Sciatic nerve (tissue), 2 donors: ENCODE results near the gene USP48. TPM values are rescaled to one million over a fixed set of nuclear protein-coding genes. Genes with fewer than 3 reads are reported as not detected.
"Not testable (repeated sequence)": the region's sequence is repeated elsewhere in the genome, so short reads cannot be mapped to it uniquely, and the experiment has no call there.

Source experiments
- ATAC-seq: fragments of 200-7000 bp; cut with Tn5 transposase; one replicate; pipeline ENCODE4 v1.9.1; 2020; ENCODE audit warnings: mild to moderate bottlenecking, moderate library complexity
- DNase-seq: peaks from one replicate; pipeline ENCODE4 v3.0.0-alpha.2; 2020; ENCODE audit warnings: low spot score
- intact Hi-C: fragments of 100-400 bp; cut with DNase I; formaldehyde crosslinking; loops from one replicate; pipeline ENCODE4 v1.14.2; 2022
- total RNA-seq: library from RNA; stranded (reverse); fragmentation: NEBNext Ultra II Directional; extraction: Animal tissue kit (Norgen Biotek cat#: 25700); gene quantifications from one replicate; pipeline ENCODE4 v1.2.1, GENCODE V29; 2021
- donor health status: DM: no; HTN: no; CAD: no.
- donor health status: DM: no; HTN: no; CAD: no.

USP48 gene
- total RNA-seq, 1 donor from 2014 or later = 112 TPM

DNA sequence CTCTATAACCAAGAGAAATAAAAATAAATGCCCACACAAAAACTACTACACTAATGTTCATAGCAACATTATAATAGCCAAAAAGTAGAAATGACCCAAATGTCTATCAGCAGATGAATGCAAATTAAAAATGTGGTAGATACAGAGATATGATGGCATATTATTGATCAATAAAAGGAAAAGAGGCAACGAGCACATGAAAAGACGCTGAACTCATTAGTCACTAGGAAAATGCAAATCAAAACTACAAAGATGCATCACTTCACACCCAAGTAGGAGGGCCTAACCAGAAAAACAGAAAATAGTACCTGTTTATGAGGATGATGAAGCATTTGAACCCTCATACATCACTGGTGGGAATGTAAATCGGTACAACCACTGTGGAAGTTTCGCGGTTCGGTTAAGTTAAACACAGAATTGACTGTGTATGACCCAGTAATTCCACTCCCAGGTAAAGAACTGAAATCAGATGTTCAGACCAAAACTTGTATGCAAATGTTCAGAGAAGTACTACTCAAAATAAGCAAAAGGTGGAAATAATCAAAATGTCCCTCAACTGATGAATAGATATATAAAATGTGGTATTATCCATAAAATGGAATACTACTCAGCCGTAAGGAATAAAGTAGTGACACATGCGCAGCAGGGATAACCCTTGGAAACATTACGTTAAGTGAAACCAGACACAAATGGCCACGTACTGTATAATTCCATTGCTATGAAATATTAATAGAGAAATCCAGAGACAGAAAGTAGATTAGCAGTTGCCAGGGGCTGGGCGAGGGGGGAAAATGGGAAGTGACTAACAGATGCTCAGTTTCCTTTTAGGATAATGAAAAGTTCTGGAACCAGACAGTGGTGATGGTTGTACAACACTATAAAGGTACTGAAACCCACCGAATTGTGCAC is 3.1 kb downstream of the USP48 start:
- DNase-seq (no peak), ATAC-seq (no peak)
- intact Hi-C loops = no loop called here

DNA sequence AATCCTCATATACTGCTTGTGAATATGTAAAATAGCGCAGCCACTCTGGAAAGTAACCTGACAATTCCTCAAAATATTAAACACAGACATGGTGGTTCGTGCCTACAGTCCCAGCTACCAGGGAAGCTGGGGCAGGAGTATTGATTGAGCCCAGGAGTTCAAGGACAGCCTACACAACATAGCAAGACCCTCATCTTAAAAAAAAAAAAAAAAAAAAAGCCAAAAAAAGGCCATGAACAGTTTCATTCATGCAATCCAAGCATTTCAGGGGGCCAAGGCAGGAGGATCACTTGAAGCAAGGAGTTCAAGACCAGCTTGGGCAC is 4.6 kb downstream of the USP48 start:
- intact Hi-C loops = no loop called here
- DNase-seq (no peak), ATAC-seq (no peak)

GRCh38 chr1:21776925-21777324 is 6.0 kb downstream of the USP48 start:
- DNase-seq, ATAC-seq, intact Hi-C loops: not testable (repeated sequence)

GRCh38 chr1:21775985-21776562 is 6.9 kb downstream of the USP48 start:
- no peak for DNase-seq
- intact Hi-C loops = no loop called here
- no peak for ATAC-seq

DNA sequence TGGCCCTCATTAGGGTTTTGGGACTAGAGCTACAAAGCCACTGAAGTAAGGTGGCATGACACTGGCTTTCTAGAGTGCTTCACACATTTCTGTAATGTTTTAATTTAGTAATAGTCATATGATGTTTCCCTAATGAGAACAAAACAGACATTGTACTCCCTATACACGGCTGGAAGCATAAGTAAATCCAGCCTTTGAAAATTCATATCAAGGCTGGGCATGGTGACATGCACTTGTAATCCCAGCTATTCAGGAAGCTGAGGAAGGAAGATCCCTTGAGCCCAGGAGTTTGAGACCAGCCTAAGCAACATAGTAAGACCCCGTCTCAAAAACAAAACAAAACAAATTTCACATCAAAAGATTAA is 7.4 kb downstream of the USP48 start:
- intact Hi-C loops = no loop called here
- no peak for DNase-seq
- ATAC-seq = no peak

DNA sequence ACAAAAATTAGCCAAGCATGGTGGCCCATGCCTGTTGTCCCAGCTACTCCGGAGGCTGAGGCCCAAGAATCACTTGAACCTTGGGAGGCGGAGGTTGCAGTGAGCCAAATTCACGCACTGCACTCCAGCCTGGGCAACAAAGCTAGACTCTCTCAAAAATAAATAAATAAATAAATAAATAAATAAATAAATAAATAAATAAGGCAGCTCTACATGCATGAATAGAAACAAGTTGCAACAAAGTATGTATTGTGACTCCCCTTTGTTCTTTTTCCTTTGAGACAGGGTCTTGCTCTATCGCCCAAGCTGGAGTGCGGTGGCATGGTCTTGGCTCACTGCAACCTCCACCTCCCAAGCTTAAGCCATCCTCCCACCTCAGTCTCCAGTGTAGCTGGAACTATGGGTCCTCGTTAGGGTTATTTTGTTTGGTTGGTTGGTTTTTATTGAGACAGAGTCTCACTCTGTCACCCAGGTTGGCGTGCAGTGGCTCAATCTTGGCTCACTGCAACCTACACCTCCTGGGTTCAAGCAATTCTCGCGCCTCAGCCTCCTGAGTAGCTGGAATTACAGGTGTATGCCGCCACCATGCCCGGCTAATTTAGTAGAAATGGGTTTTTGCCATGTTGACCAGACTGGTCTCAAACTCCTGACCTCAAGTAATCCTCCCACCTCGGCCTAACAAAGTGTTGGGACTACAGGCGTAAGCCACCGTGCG is 8.0 kb downstream of the USP48 start:
- no peak for DNase-seq
- ATAC-seq = no peak
- intact Hi-C loops = no loop called here

GRCh38 chr1:21773585-21773984 is 9.4 kb downstream of the USP48 start:
- DNase-seq = no peak
- intact Hi-C loops = no loop called here
- ATAC-seq = no peak

GRCh38 chr1:21771672-21772071 is 11.3 kb downstream of the USP48 start:
- DNase-seq, ATAC-seq, intact Hi-C loops: not testable (repeated sequence)

DNA sequence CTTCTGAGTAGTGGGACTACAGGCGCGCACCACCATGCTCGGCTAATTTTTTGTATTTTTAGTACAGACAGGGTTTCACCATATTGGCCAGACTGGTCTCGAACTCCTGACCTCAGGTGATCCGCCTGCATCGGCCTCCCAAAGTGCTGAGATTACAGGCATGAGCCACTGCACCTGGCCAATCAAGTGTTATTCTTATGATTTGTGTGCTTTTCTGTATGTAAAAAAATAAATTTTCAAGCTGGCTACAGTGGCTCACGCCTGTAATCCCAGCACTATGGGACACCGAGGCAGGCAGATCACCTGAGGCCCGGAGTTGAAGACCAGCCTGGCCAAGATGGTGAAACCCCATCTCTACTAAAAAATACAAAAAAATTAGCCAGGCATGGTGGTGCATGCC is 12.3 kb downstream of the USP48 start:
- DNase-seq, intact Hi-C loops, ATAC-seq: not testable (repeated sequence)

- ATAC-seq = no peak
- intact Hi-C loops = no loop called here
- no peak for DNase-seq
These were observed 12.7 kb downstream of the USP48 start for GRCh38 chr1:21770201-21770600.

GRCh38 chr1:21767106-21767505 is 15.8 kb downstream of the USP48 start:
- intact Hi-C loops, ATAC-seq: not testable (repeated sequence)

DNA sequence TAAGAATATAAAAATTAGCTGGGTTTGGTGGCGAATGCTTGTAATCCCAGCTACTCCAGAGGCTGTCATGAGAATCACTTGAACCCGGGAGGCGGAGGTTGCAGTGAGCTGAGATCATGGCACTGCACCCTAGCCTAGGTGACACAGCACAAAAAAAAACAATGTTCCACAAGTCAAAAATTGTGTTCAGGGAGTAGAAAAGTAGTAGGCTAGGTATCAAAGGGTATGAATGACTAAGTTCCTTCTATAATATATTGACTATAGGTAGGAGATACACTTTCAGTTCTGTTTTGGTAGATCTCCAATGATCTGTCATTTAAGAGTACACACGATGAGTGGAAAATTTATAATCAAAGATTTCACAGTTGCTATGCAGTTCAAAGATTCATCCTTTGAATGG is 16.7 kb downstream of the USP48 start:
- DNase-seq = no peak
- ATAC-seq = no peak
- intact Hi-C loops = no loop called here

More at GRCh38 chr1:21767106-21767505, 15.8 kb downstream of the USP48 start:
- DNase-seq = not testable (repeated sequence)

GRCh38 chr1:21764615-21765423 is 18.1 kb downstream of the USP48 start:
- no peak for DNase-seq
- ATAC-seq = peak; percentile 82
- intact Hi-C loops = no loop called here

- ATAC-seq (no peak), DNase-seq (no peak)
- intact Hi-C loops = no loop called here
These were observed 19.1 kb downstream of the USP48 start for GRCh38 chr1:21763694-21764419.

- DNase-seq (no peak), ATAC-seq (no peak)
- intact Hi-C loops = no loop called here
These were observed 19.7 kb downstream of the USP48 start for GRCh38 chr1:21763236-21763635.

DNA sequence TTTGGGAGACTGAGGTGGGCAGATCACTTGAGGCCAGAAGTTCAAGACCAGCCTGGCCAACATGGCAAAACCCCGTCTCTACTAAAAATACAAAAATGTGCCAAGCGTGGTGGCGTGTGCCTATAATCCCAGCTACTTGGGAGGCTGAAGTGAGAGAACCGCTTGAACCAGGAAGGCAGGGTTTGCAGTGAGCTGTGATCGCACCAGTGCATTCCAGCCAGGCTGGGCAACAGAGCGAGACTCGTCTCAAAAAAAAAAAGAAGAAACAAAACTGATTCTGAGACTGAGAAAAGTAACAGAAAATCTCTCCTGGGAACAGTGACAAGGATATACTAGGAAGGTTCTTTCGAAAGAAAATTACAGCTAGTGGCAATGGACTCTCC is 20.9 kb downstream of the USP48 start:
- ATAC-seq (no peak), DNase-seq (no peak)
- intact Hi-C loops = no loop called here

- ATAC-seq (no peak), DNase-seq (no peak)
- intact Hi-C loops = no loop called here
These were observed 21.9 kb downstream of the USP48 start for GRCh38 chr1:21761052-21761451.

DNA sequence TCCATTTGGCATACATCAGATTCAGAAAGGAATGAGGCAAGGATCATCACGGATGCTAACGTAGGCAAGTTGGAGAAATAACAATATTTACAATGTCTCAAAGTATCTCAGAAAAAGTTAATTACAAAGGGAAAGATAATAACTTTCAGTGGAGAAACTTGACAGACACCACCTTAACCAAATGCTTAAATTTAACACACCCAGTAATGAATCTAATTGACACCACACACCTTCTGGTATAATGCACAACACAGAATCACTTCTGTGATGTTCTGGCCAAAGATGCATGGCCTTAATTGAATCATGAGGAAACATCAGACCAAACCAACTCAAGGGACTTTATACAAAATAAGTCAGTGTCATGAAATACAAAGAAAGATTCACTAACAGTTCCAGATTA is 23.1 kb downstream of the USP48 start:
- ATAC-seq (no peak), DNase-seq (no peak)
- intact Hi-C loops = no loop called here

DNA sequence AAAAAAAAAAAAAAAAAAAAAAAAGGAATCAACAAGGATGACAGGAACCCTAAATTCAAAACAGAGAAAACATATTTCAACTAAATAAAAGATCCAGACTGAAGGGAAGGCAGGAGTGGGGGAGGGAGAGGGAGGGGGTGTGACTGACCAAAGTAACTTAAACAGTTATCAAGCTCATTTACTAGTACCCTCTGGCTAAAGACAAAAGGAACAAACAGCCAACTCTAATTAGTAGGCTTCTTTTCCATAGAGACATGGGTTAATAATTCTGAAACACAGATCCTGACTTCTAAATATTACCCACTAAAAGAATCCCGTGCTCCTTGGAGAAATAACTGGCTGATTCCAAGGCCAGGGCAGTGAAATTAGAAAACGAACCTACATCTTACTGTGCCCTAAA is 23.8 kb downstream of the USP48 start:
- intact Hi-C loops = no loop called here
- DNase-seq (no peak), ATAC-seq (no peak)
